Immature natural killer cell (primary cell): ENCODE measurements around the gene SPECC1L. TPM values are rescaled to one million over a fixed set of nuclear protein-coding genes. Genes with fewer than 3 reads are reported as not detected.

Source experiments
- DNase-seq, 3 donors: peaks; one replicate each; pipeline ENCODE4 v3.0.0; 2022; ENCODE audit warnings: mixed read lengths in 1 of 3
- H3K27ac Mint-ChIP-seq, 6 donors: one replicate each; pipeline ENCODE4 v1.8.0; 2020; ENCODE audit warnings: mixed read lengths in 6 of 6, mild to moderate bottlenecking in 5 of 6, inconsistent platforms in 4 of 6, moderate library complexity in 3 of 6
- H3K27me3 Mint-ChIP-seq, 3 donors: one replicate each; pipeline ENCODE4 v1.8.0; 2020 to 2021; ENCODE audit warnings: low read depth in 3 of 3, mild to moderate bottlenecking in 3 of 3, mixed read lengths in 3 of 3, moderate library complexity in 3 of 3, inconsistent platforms in 1 of 3
- H3K36me3 Mint-ChIP-seq, 3 donors: one replicate each; pipeline ENCODE4 v1.8.0; 2020; ENCODE audit warnings: mixed read lengths in 3 of 3, inconsistent platforms in 2 of 3, mild to moderate bottlenecking in 2 of 3
- H3K4me1 Mint-ChIP-seq, 2 donors: one replicate each; pipeline ENCODE4 v1.8.0; 2020; ENCODE audit warnings: inconsistent platforms in 2 of 2, mild to moderate bottlenecking in 2 of 2, mixed read lengths in 2 of 2, moderate library complexity in 1 of 2
- H3K4me3 Mint-ChIP-seq, 5 donors: one replicate each; pipeline ENCODE4 v1.8.0; 2020; ENCODE audit warnings: mild to moderate bottlenecking in 5 of 5, mixed read lengths in 5 of 5, inconsistent platforms in 3 of 5, moderate library complexity in 3 of 5
- H3K9me3 Mint-ChIP-seq, 6 donors: one replicate each; pipeline ENCODE4 v1.8.0; 2020; ENCODE audit warnings: mild to moderate bottlenecking in 6 of 6, mixed read lengths in 6 of 6, inconsistent platforms in 4 of 6, moderate library complexity in 3 of 6
- polyA plus RNA-seq, 3 donors: library from polyadenylated mRNA; unstranded; fragments of 300-500 nt; fragmentation: Illumina TruSeq; gene quantifications; one replicate each; pipeline ENCODE4 v1.2.3, GENCODE V29; 2021

Gene SPECC1L
- polyA plus RNA-seq, 3 donors from 2014 or later = 3.0 to 17.6 (median 5.3) TPM

- no peak for DNase-seq
- peaks cover 0 to 2% (median 0%) of the 10 kb centered on the region in 3 donors for H3K27me3 Mint-ChIP-seq
- H3K4me3 Mint-ChIP-seq = no peak overlapping the region
- no peaks in the 10 kb centered on the region for H3K9me3 Mint-ChIP-seq
- H3K36me3 Mint-ChIP-seq = peaks cover 8 to 21% (median 14%) of the 10 kb centered on the region in 3 donors
- no peak overlapping the region for H3K27ac Mint-ChIP-seq
- H3K4me1 Mint-ChIP-seq = peaks cover 9 to 21% of the 10 kb centered on the region in 2 donors
Measured at GRCh38 chr22:24380905-24381230, 110.2 kb downstream of the SPECC1L start.

- no peak for DNase-seq
- no peak overlapping the region for H3K27ac Mint-ChIP-seq
- H3K4me3 Mint-ChIP-seq = no peak overlapping the region
Measured at GRCh38 chr22:24383061-24383460, 112.4 kb downstream of the SPECC1L start.

GRCh38 chr22:24384131-24384530 is 113.5 kb downstream of the SPECC1L start:
- Mint-ChIP-seq H3K4me3 (no peak overlapping the region), H3K9me3 (no peaks in the 10 kb centered on the region), H3K27me3 (no peaks in the 10 kb centered on the region), H3K4me1 (peaks cover 7 to 12% of the 10 kb centered on the region in 2 donors), H3K36me3 (peaks cover 0 to 10% (median 6%) of the 10 kb centered on the region in 3 donors), H3K27ac (no peak overlapping the region)
- no peak for DNase-seq

More at GRCh38 chr22:24383061-24383460, 112.4 kb downstream of the SPECC1L start:
- H3K27me3 Mint-ChIP-seq = no peaks in the 10 kb centered on the region
- H3K4me1 Mint-ChIP-seq = peaks cover 9 to 21% of the 10 kb centered on the region in 2 donors
- H3K36me3 Mint-ChIP-seq = peaks cover 0 to 10% (median 6%) of the 10 kb centered on the region in 3 donors
- H3K9me3 Mint-ChIP-seq = no peaks in the 10 kb centered on the region

- Mint-ChIP-seq H3K36me3 (peaks cover 0 to 4% (median 0%) of the 10 kb centered on the region in 3 donors), H3K9me3 (no peaks in the 10 kb centered on the region), H3K27ac (no peak overlapping the region), H3K4me3 (no peak overlapping the region), H3K4me1 (peaks cover 0 to 1% of the 10 kb centered on the region in 2 donors), H3K27me3 (no peaks in the 10 kb centered on the region)
- DNase-seq = no peak
Measured at GRCh38 chr22:24386937-24387471, 116.4 kb downstream of the SPECC1L start.

GRCh38 chr22:24389680-24390079 is 119.0 kb downstream of the SPECC1L start:
- no peaks in the 10 kb centered on the region for H3K27me3 Mint-ChIP-seq
- H3K4me3 Mint-ChIP-seq = no peak overlapping the region
- DNase-seq = no peak
- no peak overlapping the region for H3K27ac Mint-ChIP-seq
- no peaks in the 10 kb centered on the region for H3K4me1 Mint-ChIP-seq
- peaks cover 0 to 4% (median 0%) of the 10 kb centered on the region in 3 donors for H3K36me3 Mint-ChIP-seq
- H3K9me3 Mint-ChIP-seq = no peaks in the 10 kb centered on the region

- no peaks in the 10 kb centered on the region for H3K9me3 Mint-ChIP-seq
- H3K27ac Mint-ChIP-seq = no peak overlapping the region
- DNase-seq = no peak
- no peaks in the 10 kb centered on the region for H3K27me3 Mint-ChIP-seq
- H3K36me3 Mint-ChIP-seq = peaks cover 0 to 4% (median 1%) of the 10 kb centered on the region in 3 donors
- no peaks in the 10 kb centered on the region for H3K4me1 Mint-ChIP-seq
- no peak overlapping the region for H3K4me3 Mint-ChIP-seq
Measured at GRCh38 chr22:24390156-24390555, 119.5 kb downstream of the SPECC1L start.

- no peak for DNase-seq
- Mint-ChIP-seq H3K4me3 (no peak overlapping the region), H3K36me3 (peaks cover 0 to 4% (median 4%) of the 10 kb centered on the region in 3 donors), H3K4me1 (no peaks in the 10 kb centered on the region), H3K27ac (no peak overlapping the region), H3K9me3 (no peaks in the 10 kb centered on the region), H3K27me3 (no peaks in the 10 kb centered on the region)
Measured at GRCh38 chr22:24390576-24390975, 119.9 kb downstream of the SPECC1L start.

- Mint-ChIP-seq H3K27ac (no peak overlapping the region), H3K36me3 (peaks cover 0 to 12% (median 11%) of the 10 kb centered on the region in 3 donors), H3K4me1 (no peaks in the 10 kb centered on the region), H3K4me3 (no peak overlapping the region), H3K9me3 (no peaks in the 10 kb centered on the region), H3K27me3 (no peaks in the 10 kb centered on the region)
- no peak for DNase-seq
Measured at GRCh38 chr22:24391836-24392217, 121.2 kb downstream of the SPECC1L start.

- Mint-ChIP-seq H3K27me3 (no peaks in the 10 kb centered on the region), H3K27ac (no peak overlapping the region), H3K36me3 (peaks cover 0 to 12% (median 12%) of the 10 kb centered on the region in 3 donors), H3K4me3 (no peak overlapping the region), H3K9me3 (no peaks in the 10 kb centered on the region), H3K4me1 (no peaks in the 10 kb centered on the region)
- no peak for DNase-seq
Measured at GRCh38 chr22:24392218-24392931, 121.7 kb downstream of the SPECC1L start.

- no peaks in the 10 kb centered on the region for H3K9me3 Mint-ChIP-seq
- no peaks in the 10 kb centered on the region for H3K27me3 Mint-ChIP-seq
- no peak overlapping the region for H3K27ac Mint-ChIP-seq
- peaks cover 0 to under 1% of the 10 kb centered on the region in 2 donors for H3K4me1 Mint-ChIP-seq
- DNase-seq = no peak
- H3K4me3 Mint-ChIP-seq = no peak overlapping the region
- H3K36me3 Mint-ChIP-seq = peaks cover 3 to 16% (median 15%) of the 10 kb centered on the region in 3 donors
Measured at GRCh38 chr22:24393012-24393559, 122.5 kb downstream of the SPECC1L start.

- Mint-ChIP-seq H3K36me3 (peaks cover 3 to 22% (median 16%) of the 10 kb centered on the region in 3 donors), H3K4me1 (peaks cover 0 to 1% of the 10 kb centered on the region in 2 donors), H3K9me3 (no peaks in the 10 kb centered on the region), H3K27me3 (no peaks in the 10 kb centered on the region), H3K27ac (no peak overlapping the region), H3K4me3 (no peak overlapping the region)
- no peak for DNase-seq
Measured at GRCh38 chr22:24393848-24394247, 123.2 kb downstream of the SPECC1L start.

- H3K36me3 Mint-ChIP-seq = peaks cover 3 to 23% (median 16%) of the 10 kb centered on the region in 3 donors
- no peaks in the 10 kb centered on the region for H3K27me3 Mint-ChIP-seq
- no peak for DNase-seq
- no peak overlapping the region for H3K4me3 Mint-ChIP-seq
- H3K27ac Mint-ChIP-seq = no peak overlapping the region
- peaks cover 0 to 1% of the 10 kb centered on the region in 2 donors for H3K4me1 Mint-ChIP-seq
- no peaks in the 10 kb centered on the region for H3K9me3 Mint-ChIP-seq
Measured at GRCh38 chr22:24394254-24394653, 123.6 kb downstream of the SPECC1L start.

- Mint-ChIP-seq H3K27me3 (no peaks in the 10 kb centered on the region), H3K4me1 (peaks cover 14 to 18% of the 10 kb centered on the region in 2 donors), H3K36me3 (peaks cover 6 to 23% (median 16%) of the 10 kb centered on the region in 3 donors), H3K27ac (peak overlapping the region in 1 of 6 donors; percentile 49), H3K4me3 (no peak overlapping the region), H3K9me3 (no peaks in the 10 kb centered on the region)
- no peak for DNase-seq
Measured at GRCh38 chr22:24398409-24398808, 127.8 kb downstream of the SPECC1L start.

GRCh38 chr22:24400034-24400725 is 129.5 kb downstream of the SPECC1L start:
- Mint-ChIP-seq H3K9me3 (no peaks in the 10 kb centered on the region), H3K27ac (peak overlapping the region in 1 of 6 donors; percentile 82), H3K27me3 (no peaks in the 10 kb centered on the region), H3K4me3 (peak overlapping the region in 1 of 5 donors; percentile 81), H3K36me3 (peaks cover 11 to 34% (median 22%) of the 10 kb centered on the region in 3 donors), H3K4me1 (peaks cover 14 to 18% of the 10 kb centered on the region in 2 donors)
- DNase-seq = no peak
